ENCODE measurements around the gene AMPD1.

Gene AMPD1

GRCh38 chr1:114651893-114652292 is 43.5 kb downstream of the AMPD1 start:
- FAIRE-seq: no peak
- no peak for DNase-seq (ENCODE audit: extremely low spot score, insufficient read length, low read depth)

- DNase-seq (ENCODE audit: extremely low spot score, insufficient read length, low read depth) (no peak), FAIRE-seq (no peak)
Measured at GRCh38 chr1:114648503-114648902, 46.8 kb downstream of the AMPD1 start.

- DNase-seq (ENCODE audit: extremely low spot score, insufficient read length, low read depth): no peak
- FAIRE-seq: no peak
Measured at GRCh38 chr1:114641377-114641776, 54.0 kb downstream of the AMPD1 start.

- FAIRE-seq: no peak
- no peak for DNase-seq (ENCODE audit: extremely low spot score, insufficient read length, low read depth)
Measured at GRCh38 chr1:114638910-114639309, 56.4 kb downstream of the AMPD1 start.

- no peak for FAIRE-seq
Measured at GRCh38 chr1:114632427-114632826, 62.9 kb downstream of the AMPD1 start.

GRCh38 chr1:114627107-114627506 is 68.2 kb downstream of the AMPD1 start:
- DNase-seq (ENCODE audit: extremely low spot score, insufficient read length, low read depth) (no peak), FAIRE-seq (no peak)

More at GRCh38 chr1:114632427-114632826, 62.9 kb downstream of the AMPD1 start:
- DNase-seq (ENCODE audit: extremely low spot score, insufficient read length, low read depth): no peak

GRCh38 chr1:114623364-114623763 is 72.0 kb downstream of the AMPD1 start:
- no peak for FAIRE-seq
- DNase-seq (ENCODE audit: extremely low spot score, insufficient read length, low read depth): no peak
